SK-N-SH (cell line): ENCODE measurements around the gene KANSL2.

Source experiments
- CTCF ChIP-seq: fragments of 200-600 bp; sonication (generic); IDR thresholded peaks from 2 replicates; pipeline ENCODE4 v1.6.1; 2017; ENCODE audit warnings: antibody characterized with exemption, mild to moderate bottlenecking, moderate library complexity
- EP300 ChIP-seq, 2 experiments: IDR thresholded peaks; 2 replicates each; pipeline versions ENCODE4 v1.4.0 to v1.6.1; 2012; ENCODE audit warnings: borderline replicate concordance in 1 of 2, low read depth in 1 of 2, low read length in 1 of 2
- MXI1 ChIP-seq: IDR thresholded peaks from 2 replicates; pipeline ENCODE4 v1.6.1; 2012; ENCODE audit warnings: mild to moderate bottlenecking, low read depth, low read length, improper control_type of control experiment
- RAD21 ChIP-seq: IDR thresholded peaks from 2 replicates; pipeline ENCODE4 v1.6.1; 2012; ENCODE audit warnings: mild to moderate bottlenecking, low read length
- REST ChIP-seq: IDR thresholded peaks from 2 replicates; pipeline ENCODE4 v1.6.1; 2012; ENCODE audit warnings: mild to moderate bottlenecking, low read depth, low read length, moderate library complexity

GRCh38 chr12:48613321-48613720, 68.7 kb downstream of the KANSL2 start:
- TF ChIP-seq MXI1 (no peak), RAD21 (no peak), EP300 (IDR thresholded peaks at IDR 0.05; ENCODE audit: borderline replicate concordance in 1 of 2, low read depth in 1 of 2, low read length in 1 of 2) (no peak), CTCF (no peak), REST (no peak)
